ENCODE measurements around the gene GINM1.

Gene GINM1

DNA sequence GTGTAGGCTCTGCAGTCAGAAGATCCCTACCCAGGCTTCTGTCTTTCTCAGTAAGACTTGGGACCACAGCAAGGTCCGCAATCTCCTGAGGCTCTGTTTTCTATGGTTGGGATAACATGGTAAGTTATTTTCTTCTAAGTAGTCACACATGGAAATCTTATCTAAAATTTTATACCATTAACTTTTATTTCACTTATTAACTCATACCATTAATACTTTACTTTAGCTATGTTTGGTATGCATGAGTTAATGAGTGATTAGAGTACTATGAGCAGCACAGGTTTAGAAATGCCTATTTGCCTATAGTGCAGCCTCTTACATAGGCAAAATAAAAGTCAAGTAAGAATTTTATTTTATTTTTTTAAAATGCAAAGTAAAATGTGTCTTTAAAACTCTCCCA lies 27.2 kb downstream of the GINM1 start:
- no peak for DNase-seq (ENCODE audit: low read depth in 2 of 2, low spot score in 1 of 2)

DNA sequence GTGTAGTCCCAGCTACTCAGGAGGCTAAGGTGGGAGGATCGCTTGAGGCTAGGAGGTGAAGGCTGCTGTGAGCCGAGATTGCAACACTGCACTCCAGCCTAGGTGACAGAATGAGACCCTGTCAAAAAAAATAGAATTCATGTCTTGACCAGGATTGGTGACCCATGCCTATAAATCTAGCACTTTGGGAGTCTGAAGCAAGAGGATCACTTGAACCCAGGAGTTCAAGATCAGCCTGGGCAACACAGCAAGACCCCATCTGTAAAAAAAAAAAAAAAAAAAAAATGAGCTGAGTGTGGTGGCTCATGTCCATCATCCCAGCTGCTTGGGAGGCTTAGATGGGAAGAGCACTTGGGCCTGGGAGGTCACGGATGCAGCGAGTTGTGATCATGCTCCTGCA lies 34.3 kb downstream of the GINM1 start:
- no peak for DNase-seq (ENCODE audit: low read depth in 2 of 2, low spot score in 1 of 2)

DNA sequence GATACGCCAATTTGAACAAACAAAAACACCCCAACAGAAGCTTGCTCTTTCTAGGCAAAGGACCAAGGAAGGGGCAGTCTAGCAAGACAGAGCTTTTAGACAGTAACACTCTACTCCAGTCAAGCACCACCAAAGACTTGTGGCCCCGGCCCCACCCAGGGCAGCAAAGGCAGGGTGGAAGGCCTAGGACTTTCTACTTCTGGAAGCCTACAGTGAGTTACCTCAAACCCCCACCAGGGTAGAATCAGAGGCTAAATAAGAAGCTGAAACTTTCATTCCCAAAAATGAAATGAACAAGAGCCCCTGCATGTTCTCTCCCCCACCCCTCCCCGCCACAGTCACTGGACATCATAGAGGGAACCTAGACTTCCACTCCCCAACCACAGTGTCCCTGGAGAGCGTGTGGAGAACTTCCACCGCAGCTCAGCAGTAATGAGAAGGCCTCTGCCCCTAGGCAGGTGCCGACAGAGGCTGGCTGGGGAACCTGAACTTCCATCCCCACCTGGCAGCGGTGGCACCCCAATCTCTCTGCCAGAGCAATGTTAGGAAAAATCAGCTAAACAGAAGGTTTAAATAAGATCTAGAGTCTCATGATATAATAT lies 42.3 kb downstream of the GINM1 start:
- DNase-seq (ENCODE audit: low read depth in 2 of 2, low spot score in 1 of 2) = no peak

- DNase-seq (ENCODE audit: low read depth in 2 of 2, low spot score in 1 of 2) = no peak
Measured at GRCh38 chr6:149614337-149614736, 48.2 kb downstream of the GINM1 start.

DNA sequence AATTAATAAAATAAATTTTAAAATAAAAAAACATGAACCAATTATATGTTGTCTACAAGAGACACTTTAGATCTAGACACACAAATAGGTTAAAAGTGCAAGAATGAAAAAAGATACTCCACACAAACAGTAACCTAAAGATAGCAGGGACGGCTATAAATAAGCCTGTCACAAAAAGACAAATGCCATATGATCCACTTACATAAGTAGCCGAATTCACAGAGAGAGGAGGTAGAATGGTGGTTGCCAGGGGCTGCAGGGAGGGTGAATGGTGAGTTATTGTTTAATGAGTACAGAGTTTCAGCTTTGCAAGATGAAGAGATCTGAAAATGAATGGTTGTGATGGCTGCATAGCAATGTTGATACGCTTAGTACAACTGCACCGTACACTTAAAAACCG lies 49.6 kb downstream of the GINM1 start:
- no peak for DNase-seq (ENCODE audit: low read depth in 2 of 2, low spot score in 1 of 2)

DNA sequence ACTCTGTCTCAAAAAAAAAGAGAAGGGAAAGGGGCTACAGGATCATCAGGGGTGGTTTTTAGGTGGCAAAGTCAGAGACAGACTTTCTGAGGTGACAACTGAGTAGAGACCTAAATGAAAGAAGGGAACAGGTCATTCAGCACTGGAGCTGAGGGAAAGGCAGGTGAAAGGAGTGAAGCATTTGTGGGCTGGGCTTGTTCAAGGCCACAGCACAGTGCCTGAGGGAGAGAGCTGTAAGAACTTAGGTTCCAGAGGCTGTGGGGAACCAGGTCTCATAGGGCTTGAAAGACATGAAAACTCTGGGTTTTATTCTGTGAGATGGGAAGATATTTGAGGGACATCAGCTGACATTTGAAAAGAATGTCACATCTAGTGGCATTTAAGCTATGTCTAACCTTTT lies 61.5 kb downstream of the GINM1 start:
- DNase-seq (ENCODE audit: low read depth in 2 of 2, low spot score in 1 of 2) = no peak

- DNase-seq (ENCODE audit: low read depth in 2 of 2, low spot score in 1 of 2) = no peak
Measured at GRCh38 chr6:149628875-149629510, 62.8 kb downstream of the GINM1 start.

DNA sequence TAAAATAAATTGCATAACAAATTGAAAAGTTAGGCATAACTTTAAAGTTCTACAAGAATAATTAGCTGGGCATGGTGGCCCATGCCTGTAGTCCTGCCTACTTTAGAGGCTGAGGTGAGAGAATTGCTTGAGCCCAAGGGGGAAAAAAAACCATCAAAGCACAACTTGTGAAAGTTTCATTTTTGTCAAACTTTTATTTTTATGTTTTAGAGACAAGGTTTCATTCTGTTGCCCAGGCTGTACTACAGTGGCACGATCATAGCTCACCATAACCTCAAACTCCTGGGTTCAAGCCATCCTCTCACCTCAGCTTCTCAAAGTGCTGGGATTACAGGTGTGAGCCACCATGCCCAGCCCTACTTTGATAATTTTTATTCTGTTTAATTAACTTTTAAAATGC lies 68.1 kb downstream of the GINM1 start:
- DNase-seq (ENCODE audit: low read depth in 2 of 2, low spot score in 1 of 2) = no peak

DNA sequence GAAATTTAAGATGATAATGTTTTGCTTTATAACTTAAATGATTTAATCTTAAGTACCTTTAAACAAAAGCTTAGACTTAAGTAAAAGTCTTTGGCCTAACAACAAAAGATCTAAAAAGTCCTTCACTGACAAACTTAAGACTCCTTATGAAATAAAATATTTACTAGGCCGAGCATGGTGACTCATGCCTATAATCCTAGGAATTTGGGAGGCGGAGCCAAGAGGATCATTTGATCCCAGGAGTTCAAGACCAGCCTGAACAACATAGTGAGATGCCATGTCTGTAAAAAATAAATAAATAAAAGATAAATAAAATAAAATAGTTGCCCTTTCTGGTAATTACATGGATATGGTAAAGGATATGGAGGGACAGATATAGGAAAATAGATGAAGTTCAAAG lies 69.9 kb downstream of the GINM1 start:
- no peak for DNase-seq (ENCODE audit: low read depth in 2 of 2, low spot score in 1 of 2)

Measured in stimulated activated CD8-positive, alpha-beta memory T cell treated with anti-CD3 and anti-CD28 coated beads, Interleukin-4, amount 100 ng/mL, for 4 hours (primary cell).